ENCODE results near the gene FHL3.

DNA sequence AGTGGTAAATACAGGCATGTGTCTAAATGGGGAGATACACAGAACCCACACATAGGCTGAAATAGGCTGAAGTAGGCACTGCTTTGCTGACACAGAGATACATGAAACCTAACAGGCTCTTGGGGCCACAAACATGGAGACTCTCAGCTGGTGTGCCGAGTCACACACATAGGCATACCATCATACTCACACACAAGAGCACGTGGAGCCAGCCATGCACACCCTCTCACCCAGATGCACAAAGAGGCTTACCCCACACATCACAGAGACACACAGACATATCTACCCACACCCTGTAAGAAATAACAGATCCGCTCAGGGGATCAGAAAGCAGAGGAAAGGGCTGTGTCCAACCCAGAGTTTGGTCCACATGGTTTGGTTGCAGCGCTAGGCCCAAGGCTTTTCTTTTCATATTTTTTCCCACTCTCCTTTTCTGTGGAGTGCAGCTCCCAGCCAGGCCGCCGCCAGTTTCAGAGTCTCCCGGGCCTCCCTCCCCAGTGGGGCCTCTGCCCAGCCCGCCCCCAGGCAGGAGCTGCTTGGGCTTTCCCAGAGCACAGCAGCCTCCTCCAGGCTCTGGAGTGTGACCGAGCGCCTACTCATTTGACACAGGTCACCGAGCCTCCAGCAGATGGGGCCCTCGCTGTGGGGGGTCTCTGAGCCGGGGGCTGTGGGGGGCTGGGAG, 45.2 kb upstream of the FHL3 start:
- TF ChIP-seq, protein P1, sequence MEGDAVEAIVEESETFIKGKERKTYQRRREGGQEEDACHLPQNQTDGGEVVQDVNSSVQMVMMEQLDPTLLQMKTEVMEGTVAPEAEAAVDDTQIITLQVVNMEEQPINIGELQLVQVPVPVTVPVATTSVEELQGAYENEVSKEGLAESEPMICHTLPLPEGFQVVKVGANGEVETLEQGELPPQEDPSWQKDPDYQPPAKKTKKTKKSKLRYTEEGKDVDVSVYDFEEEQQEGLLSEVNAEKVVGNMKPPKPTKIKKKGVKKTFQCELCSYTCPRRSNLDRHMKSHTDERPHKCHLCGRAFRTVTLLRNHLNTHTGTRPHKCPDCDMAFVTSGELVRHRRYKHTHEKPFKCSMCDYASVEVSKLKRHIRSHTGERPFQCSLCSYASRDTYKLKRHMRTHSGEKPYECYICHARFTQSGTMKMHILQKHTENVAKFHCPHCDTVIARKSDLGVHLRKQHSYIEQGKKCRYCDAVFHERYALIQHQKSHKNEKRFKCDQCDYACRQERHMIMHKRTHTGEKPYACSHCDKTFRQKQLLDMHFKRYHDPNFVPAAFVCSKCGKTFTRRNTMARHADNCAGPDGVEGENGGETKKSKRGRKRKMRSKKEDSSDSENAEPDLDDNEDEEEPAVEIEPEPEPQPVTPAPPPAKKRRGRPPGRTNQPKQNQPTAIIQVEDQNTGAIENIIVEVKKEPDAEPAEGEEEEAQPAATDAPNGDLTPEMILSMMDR (IDR thresholded peaks at IDR 0.05), result no peak
- no peak for TF ChIP-seq POLR2A (IDR thresholded peaks at IDR 0.05)

Measured in heart left ventricle (tissue), 13 donors.